Ureter (tissue), 1 donor: ENCODE results near the gene LRATD1. TPM values are rescaled to one million over a fixed set of nuclear protein-coding genes. Genes with fewer than 3 reads are reported as not detected.
"Not testable (repeated sequence)": the region's sequence is repeated elsewhere in the genome, so short reads cannot be mapped to it uniquely, and the experiment has no call there.

ENCODE experiments used
- DNase-seq: peaks from one replicate; pipeline ENCODE4 v3.0.0-alpha.2; 2020; ENCODE audit warnings: low spot score
- total RNA-seq: library from RNA; stranded (reverse); gene quantifications from one replicate; pipeline ENCODE4 v1.2.4, GENCODE V29; 2023
- donor health status: DM: yes; HTN: yes; CAD: no.

LRATD1 gene
- 27.5 TPM for total RNA-seq

DNA sequence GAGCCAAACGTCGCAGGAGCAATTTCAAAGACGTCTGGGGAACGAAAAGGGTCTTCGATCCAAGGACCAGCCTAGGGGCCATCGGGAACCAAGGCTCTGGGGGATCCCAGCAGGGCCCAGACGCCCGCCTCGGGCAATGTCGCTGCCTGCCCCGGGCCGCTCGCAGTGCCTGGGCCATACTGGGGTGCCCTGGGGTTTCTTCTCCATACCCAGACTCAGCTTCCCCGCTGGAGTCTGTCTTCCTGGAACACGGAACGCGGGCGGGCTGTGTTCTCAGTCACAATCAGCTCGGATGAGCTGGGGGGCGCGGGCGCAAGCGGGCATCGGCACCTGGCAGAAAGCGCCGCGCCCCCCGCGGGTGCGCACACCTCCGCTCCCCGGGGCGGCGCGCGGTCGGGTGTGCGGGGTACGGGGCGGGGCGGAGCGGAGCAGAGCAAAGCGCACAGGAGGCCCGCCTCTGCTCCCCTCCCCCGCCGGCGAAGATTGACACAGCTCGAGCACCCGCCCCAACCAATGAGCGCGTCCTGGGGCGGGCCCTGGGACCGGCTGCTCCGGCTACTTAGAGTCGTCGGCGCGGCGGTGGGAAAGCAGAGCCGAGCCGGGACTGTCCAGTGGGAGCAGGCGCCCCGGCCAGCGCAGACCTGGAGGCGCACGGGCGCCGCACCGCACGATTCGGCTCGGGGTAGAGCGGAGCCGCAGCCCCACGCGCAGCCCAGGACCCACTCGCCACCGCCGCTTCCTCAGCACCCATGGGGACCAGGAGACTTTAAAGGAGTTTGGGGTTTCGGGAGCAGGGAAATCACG lies at the start of gene LRATD1:
Gene LRATD1, plus strand, starts transcription at position 585 of the 804 bp plus-strand sequence. CDS start 1,263 bp downstream, outside the sequence.
- peak; percentile 92 for DNase-seq

DNA sequence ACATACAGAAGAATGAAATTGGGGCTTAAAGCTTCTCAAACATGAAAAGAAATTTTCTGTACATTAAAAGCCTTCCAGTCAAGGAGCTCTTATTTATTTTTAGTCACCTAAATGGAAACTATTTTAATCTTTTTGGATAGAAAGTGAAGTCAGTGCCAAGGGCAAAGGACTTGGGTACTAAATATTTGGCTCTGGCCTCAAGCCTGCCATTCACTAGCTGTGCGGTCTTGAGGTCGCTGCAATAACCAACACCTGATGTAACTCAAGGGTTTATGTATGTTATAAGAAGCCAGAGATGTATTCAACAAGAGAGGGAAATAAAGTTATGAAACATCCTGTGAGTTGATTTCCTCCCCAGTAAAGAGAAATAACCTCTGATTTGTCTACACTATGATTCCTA lies 49.5 kb upstream of the LRATD1 start:
- DNase-seq, result no peak

DNA sequence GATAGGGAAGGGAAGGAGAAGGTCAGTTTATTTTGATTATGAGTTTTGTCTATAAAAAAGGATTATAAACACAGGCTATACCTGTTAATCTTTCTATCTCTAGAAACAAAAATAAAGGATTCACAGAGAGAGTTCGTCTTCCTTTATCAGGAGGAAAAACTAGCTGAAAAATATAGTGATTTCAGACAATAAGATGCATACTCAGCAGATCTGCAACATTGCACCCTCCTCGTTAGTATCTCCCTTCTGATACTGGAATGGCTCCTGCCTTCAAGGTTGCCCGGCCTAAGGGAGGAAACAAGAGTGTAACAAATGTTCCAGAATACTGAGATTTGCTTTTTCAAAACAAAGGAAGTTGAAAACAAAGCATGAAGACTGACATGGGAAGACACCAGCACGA lies 48.7 kb upstream of the LRATD1 start:
- no peak for DNase-seq

DNA sequence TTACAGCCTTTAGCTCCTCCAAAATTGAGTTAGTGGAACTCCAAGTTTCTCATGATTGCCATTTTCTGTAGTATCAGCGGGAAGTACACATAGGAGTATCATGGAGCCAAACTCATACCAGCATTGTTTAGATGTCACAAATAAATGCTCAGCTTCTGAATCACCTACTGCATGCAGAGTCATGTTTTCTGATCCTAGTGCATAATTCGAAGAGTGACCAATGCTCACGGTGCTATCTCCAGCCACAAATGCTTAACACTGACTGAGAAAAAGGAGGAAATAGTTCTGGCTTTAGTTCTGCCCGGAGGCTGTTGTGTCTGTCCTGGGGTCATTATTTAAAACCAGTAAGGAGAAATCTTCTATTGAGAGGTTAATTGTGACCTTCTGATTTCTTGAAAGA lies 45.4 kb upstream of the LRATD1 start:
- DNase-seq, result no peak

DNA sequence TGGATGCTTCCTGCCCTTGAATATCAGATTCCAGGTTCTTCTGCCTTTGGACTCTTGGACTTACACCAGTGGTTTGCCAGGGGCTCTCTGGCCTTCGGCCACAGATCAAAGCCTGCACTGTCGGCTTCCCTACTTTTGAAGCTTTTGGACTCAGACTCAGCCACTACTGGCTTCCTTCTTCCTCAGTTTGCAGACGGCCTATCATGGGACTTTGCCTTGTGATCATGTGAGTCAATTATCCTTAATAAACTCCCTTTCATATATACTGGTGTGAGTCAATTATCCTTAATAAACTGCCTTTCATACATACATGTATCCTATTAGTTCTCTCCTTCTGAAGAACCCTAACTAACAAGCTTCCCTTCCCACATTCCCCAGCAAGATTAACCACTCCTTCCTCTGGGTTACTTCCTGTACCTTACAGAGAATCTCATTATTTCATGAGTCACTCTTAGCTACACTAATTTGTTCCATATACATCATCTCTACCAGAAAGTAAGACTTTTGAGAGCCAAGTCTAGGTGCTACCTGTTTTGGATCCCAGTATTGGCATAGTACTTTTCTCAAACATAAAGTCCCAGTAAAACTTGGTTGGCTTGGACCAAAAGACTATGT lies 31.3 kb upstream of the LRATD1 start:
- no peak for DNase-seq

DNA sequence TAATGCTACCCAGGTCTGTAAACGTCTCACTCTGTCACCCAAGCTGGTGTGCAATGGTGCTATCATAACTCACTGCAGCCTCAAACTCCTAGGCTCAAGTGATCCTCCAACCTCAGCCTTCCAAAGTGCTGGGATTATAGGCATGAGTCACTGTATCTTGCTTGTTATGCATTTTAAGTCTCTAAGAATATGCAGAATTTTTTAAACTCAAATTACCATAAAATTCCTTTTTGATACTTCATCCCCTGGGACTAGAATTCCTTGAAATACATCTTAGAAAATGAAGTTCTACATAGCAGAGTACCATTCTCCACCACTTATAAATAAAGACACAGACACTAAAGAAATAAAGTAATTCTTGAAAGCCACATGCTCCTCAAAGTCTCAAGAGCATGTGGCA lies 30.2 kb upstream of the LRATD1 start:
- no peak for DNase-seq

DNA sequence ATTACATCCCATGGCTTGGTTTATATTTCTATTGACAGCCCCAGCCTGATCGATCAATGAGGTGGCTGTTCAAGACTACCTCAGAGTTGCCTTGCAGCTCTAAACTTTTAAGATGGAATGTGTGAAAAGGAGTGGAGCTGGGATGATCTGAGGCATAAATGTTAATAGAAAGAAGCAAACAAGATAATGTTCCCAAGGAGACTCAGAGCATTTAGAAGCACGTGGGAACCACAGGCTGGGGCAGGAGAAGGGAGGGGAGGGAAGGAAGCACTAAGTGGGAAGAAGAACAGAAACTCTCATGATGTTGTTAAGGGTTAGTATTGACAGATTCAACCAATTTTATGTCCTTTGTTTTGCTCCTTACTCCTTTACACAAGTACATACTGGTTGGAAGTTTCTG lies 28.8 kb upstream of the LRATD1 start:
- no peak for DNase-seq

- no peak for DNase-seq
These were observed 24.3 kb upstream of the LRATD1 start for GRCh38 chr2:14608245-14608644.

DNA sequence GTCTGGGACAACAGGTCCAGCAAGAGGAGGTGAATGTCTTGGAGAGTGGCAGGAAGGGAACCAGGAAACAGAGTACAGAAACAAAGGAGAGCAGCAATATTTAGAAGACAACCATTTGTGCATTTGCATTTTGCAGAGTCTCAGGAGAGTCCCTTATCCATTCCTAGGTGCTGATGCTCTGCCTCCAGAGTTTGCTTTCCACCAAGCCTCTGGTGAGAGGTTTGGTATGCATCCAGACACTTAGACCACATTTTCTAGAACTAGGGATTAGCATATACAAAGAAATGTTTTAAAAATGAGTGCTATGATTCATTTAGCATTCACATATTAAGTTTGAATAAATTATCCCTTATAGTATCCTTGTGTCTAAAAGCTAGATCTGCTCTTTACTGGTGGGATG lies 18.5 kb upstream of the LRATD1 start:
- DNase-seq, result no peak

- DNase-seq, result no peak
These were observed 17.4 kb upstream of the LRATD1 start for GRCh38 chr2:14615121-14615520.

DNA sequence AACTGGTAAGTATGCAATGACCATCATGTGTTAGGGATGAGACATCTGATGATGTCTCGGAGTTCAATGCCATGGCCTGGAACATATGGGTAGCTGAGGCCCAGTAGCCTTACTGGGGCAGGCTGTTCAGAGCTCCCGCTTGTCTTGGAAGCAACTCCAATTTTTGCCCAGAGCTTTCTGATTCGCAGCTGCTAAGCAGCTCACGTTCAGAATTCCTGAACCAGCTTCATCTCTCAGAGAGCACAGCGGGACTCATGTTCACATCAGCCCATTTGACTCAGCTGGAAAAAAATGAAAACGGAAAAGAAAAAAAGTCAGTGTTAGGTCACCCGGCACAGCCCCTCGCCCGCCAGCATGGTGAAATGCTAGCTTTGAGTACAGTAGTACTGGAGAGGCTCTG lies 16.8 kb upstream of the LRATD1 start:
- no peak for DNase-seq

- DNase-seq, result no peak
These were observed 16.2 kb upstream of the LRATD1 start for GRCh38 chr2:14616342-14616741.

DNA sequence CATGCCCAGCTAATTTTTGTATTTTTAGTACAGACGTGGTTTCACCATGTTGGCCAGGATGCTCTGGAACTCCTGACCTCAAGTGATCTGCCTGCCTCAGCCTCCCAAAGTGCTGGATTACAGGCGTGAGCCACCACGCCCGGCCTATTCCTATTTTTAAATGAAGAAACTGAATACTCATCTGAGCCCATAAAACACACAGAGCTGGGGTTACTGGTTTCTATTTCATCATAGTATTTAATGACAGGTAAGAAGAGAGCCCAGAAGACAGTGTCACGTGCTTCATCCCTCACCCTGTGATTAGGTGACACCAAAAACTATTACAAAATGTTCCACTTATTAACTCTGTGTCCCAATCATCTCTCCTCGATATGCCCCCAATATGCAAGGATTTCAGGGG lies 15.6 kb upstream of the LRATD1 start:
- no peak for DNase-seq

- no peak for DNase-seq
These were observed 13.1 kb upstream of the LRATD1 start for GRCh38 chr2:14619441-14619840.

GRCh38 chr2:14621114-14621513 lies 11.4 kb upstream of the LRATD1 start:
- no peak for DNase-seq

GRCh38 chr2:14621906-14622549 lies 10.5 kb upstream of the LRATD1 start:
- DNase-seq, result no peak

- DNase-seq, result not testable (repeated sequence)
These were observed 10.0 kb upstream of the LRATD1 start for GRCh38 chr2:14622550-14622939.

DNA sequence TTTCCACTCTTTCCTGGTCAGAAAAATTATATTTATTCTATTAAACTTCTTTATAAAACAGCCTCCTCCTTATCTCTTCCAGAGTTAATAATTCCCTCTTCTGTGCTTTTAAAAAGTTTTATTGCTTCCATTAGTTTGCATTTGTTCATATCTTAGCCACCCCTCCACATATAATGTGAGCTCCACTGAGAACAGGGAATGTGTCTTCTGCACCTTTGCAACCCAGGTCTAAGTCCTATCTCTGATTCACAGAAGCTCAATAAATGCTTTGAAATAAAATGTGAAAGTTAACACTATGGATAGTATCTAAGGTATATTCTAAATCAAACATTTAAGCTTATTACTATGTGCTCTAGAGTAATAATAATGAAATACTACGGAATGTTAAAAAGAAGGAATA lies 9.3 kb upstream of the LRATD1 start:
- DNase-seq, result no peak

GRCh38 chr2:14626873-14627272 lies 5.6 kb upstream of the LRATD1 start:
- no peak for DNase-seq

- DNase-seq, result peak; percentile 56
These were observed 3.6 kb upstream of the LRATD1 start for GRCh38 chr2:14628901-14629300.

- no peak for DNase-seq
These were observed 994 bp upstream of the LRATD1 start for GRCh38 chr2:14631406-14632040.

DNA sequence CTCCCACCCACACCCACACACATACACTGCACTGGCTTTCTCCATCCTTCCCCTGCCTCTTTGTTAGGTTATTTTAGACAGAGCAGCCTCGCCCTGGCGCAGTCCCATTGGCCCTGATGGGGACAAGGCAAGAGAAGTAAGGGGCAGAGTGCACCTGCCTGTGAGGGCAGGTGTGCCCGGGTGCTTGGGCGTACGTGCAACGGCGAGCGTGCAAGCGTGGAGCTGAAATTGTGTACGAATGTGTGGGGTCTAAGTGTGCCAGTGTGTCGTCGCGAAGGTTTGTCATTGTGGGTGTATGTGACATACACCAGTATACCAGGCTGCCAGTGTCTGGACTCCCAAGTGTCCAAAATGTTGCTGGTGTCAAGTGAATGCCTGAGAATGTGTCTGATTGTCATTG lies 544 bp downstream of the LRATD1 start:
- no peak for DNase-seq
